HG02884 (cell line): ENCODE results near the gene RAG1.

Experiments used
- ATAC-seq: cut with Tn5 transposase; IDR thresholded peaks from one replicate; pipeline ENCODE4 v1.9.1; 2021; ENCODE audit warnings: mild to moderate bottlenecking, moderate library complexity; ENCODE audit not compliant: unreplicated experiment

The RAG1 gene

DNA sequence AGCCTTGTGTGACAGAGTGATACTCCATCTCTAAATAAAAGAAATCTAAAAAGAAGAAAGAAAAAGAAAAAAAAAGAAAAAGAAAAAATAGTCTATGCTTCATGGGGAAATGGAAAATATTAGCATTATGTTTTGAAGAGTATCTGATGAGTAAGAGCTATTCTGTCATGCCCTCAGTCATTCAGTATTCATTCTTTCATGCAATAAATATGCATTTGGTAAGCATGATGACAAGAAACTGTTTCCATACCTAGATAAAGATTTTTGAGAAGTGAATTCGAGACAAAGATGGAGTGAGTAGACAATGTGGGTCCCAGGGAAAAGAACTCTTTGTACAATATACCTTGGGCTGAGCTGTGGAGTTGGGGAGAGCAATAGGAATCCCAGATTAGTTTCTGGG is 20.3 kb downstream of the RAG1 start:
- ATAC-seq: no peak

DNA sequence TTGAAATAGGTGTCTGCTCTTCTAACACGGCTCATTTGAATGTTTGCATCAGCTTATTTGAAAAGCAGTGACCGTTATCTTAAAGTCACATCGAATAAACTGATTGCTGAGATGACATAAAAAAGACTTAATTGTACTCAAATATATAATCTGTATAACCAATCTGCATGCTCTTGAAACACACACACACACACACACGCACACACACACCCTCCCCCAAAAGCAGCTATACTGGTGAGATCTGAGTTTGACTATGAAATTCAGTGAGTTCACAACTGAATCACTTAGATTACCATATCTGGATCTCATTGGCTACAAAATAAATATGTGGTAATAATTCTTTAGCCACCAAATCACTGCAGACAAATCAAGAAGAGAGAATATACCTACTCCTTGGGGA is 22.7 kb downstream of the RAG1 start:
- no peak for ATAC-seq

DNA sequence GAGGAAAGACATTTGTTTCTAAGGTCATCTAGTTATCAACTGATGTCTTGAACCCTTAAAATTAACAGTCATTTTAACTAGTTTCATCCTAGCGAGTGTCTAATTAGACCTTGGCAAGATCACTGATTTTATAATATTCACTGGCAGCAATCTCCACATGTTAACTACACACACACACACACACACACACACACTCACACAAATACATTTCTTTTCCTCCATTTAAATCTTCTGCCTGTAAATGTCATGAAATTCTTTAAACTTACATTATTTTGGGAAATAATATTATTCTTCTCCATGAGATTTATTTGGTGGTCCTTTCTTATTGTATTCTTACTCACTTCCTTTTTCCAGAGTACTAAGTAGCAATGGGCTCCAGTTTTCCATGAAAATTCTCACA is 23.6 kb downstream of the RAG1 start:
- ATAC-seq: no peak

DNA sequence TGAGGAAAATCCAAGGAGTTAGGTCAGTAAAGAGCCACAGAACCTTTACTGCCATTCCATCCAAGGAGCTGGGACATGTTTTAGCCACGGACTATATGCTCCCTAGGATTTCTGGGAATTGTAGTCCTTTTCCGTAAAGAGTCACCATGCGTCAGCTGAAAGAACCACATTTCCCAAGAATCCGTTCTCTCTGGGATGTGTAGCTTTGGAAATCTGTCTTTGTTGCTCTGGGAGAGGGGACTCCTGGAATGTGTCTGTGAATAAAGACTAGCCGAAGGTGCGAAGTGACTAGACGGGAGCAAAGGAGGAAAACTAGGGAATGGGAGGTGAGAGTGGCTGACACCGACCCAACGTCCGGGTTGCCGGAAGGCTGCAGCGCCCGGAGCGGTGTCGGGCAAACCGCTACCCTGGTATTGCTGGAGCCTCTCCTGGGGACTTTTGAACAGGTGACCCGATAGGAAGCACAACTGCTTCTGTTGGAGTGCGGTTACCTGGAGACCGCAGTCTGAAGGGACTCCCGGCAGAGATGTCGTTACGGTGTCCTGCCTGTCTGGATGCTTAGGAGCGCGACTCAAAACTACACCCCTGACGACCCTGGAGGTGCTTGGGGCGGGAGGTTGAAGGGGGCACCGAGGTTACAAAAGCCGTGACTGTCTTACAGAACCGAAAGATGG is 26.6 kb downstream of the RAG1 start, which contains the start of gene IFTAP:
TSS of gene IFTAP (plus strand) at position 187 of the 674 bp plus-strand sequence. CDS start 15,602 bp downstream, outside the sequence.
- peak; percentile 60 for ATAC-seq

DNA sequence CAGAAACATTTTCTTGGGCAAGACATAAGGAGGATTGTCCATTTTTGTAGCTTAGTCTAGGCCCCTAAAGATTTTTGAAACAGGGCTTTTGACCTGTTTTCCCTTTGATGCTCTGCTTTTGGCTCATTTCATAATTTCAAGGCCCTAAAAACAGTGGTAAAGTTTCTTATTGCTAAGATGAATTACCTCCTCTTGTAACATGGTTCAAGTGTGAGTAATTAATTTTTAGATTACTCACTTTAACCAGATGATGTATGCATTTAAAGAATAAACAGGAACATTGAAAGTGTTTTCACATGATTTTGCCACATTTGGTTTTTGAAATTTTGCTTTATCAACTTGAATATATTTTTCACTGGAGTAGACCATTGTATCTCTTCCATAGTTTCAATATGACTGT is 29.1 kb downstream of the RAG1 start:
- ATAC-seq: no peak

DNA sequence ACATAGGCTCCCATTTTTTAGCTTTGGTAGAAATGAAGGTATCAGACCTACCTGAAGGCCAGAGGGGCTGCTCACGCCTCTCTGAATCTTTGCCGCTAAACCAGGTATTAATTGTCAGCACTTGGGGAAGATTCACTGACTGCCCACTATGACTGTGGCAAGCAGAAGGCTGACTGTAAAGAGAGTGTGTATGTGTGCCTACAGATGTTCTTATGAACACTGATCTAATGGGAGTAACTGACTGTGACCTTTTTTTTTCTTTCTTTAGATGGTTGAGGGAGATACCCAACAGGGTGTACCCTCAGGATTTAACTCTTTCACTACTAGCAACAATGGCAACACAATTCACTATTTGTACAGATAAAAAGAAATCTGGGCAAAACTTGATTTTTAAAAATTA is 30.2 kb downstream of the RAG1 start, which contains the start of gene RAG2:
TSS of gene RAG2 (minus strand) at position 186 of the 400 bp plus-strand sequence. CDS start 4,068 bp downstream, outside the sequence.
- ATAC-seq: no peak

DNA sequence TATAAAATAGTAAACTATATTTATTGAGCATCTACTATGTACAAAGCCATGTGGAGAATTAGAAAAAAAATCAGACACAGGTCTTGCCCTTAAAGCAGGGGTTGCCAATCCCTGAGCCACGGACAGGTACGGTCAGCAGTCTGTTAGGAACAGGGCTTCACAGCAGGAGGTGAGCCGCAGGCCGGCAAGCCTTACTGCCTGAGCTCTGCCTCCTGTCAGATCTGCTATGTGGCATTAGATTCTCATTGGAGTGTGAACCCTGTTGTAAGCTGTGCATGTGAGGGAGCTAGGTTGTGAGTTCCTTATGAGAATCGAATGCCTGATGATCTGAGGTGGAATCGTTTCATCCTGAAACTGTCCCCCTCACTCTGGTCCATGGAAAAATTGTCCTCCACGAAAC is 32.4 kb downstream of the RAG1 start:
- no peak for ATAC-seq

DNA sequence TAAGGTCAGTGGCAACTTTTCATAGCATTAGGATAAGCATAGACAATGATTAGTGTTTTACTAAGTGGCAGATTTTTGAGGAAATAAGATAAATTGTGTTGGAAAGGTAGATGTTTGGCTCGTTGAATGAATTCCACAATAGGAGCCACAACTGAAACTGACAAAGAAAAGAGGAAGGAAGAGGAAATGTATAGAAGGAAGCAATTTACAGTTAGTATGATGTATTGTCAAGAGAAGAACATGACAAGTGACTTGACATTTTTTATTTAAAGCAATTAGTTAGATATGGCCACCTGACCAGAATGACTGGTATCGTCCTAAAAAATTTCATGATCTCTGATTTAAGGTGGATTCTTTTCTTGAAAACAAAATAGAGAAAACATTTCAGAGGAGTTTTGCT is 33.3 kb downstream of the RAG1 start:
- ATAC-seq: no peak

DNA sequence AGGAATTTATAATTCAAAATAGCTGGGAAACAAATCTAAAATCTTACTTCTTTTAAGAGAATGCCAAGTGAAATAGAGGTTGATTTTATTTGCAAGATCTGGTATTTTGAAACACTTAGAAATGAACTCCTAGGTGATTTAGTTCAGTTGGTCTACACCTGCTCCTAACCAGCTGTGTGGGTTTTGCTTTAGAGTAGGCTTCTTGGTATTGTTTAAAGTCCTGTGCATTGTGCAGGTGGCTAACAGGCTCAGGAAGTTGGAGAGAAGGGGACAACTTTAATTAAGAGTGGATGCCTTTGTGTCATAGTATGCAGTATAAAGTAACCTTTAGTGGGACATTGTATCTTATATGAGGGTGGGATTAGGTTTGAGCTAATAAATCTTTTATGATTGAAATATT is 34.3 kb downstream of the RAG1 start:
- no peak for ATAC-seq

DNA sequence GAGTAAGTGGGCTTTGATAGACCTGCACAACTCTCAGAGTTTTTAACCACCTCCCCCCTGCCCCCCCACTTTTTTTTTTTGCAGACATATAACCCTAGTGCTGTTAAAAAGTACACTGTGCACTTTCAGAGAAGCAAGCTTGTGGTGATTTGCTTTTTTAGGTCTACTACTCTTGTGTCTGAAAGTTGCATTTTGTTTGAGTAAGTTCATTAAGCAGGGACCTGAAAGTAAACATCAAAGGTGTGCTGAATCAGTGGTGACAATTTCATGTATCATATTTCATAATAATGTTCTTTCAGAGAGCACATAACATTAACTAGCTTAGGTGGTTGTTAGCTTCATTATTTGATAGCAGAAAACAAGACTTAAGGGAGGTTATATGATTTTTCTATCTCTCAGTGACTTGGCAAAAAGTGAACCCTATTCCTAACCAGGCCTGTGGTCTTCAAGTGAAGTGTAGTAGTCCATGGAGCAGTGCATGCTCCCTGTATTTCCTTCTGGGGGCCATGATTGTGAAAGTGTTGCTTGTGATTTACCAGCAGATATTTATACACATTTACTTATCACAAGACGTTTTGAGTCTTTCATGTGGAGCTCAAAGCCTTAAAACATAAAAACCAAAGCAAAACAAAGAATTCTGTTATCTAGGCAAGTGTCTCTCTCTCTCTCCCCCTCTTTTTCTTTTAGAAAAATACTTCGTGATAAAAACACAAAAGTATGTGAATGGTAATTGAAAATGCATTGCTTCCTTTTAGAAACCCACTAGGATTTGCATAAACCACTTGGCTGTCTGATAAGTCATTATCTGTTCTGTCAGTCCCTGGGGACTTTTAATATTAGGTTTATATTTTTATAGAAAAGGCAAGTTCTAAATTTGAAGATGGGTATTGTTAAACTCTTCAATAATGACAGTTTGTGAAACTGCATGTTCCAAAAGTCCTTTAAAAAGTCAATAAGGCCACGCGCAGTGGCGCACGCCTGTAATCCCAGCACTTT is 37.7 kb downstream of the RAG1 start:
- ATAC-seq: no peak

DNA sequence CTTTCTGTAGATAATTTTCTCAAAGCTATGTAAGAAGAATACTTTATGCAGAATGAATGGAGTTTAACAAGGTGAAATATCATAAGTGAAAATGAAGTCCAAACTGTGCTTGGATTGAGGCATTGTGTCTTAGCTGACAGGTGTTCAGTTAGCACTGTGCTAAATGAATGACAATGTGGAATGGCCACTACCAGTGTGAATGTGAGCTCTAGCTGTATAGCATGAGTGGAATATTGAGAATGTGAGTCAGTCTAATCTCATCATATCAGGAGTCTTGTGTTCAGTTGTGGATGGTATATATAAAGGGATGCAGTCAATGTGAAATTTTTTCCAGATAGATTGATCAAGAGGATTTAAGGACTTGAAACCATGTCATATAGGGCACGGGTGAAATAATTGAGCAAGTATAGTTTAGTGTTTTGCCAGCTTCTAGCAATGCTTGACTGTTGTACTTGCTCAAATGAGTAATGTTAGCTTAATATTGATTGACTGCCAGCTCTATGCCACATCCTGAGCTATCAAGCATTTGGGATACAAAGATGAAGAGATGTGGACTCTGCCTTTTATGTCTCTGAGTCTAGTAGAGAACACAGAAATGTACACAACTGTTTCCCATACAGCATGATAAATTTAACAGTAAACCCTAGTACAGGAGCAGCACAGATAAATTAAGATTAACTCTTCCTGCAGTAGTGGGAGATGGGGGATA is 40.8 kb downstream of the RAG1 start:
- ATAC-seq: no peak

DNA sequence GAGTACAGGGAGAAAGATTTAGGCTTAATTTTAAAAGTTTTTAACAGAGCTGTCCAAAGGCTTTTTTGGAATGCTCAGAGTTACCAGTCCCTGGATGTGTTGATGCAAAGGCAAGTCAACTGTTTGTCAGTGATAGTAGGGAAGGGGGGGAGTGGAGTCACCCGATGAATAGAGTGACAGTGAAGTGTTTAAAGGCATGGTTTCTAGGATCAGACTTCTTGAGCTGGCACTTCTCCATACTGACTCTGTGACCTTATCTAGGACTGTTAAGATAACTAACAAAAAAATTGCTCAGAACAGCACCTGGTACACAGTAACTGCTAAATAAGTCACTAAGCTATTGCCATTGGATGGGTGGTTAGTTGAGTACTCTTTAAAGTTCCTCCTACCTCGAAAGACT is 41.6 kb downstream of the RAG1 start:
- ATAC-seq: no peak

DNA sequence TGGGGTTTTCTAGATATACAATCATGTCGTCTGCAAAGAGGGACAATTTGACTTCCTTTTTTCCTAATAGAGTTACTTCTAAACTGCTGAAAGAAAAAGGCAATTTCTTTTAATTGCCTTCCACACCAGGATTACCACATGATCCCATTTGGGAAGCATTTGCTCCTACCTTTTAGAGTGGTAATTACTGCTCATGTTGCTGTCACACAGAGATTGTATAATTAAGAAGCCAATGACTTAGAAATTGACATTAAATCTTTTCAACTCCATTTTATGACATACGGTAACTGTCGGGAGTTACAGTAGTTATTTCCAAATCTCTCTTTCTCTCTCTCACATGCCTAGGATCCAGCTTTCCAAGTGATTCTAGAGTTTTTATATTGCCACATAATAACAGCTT is 48.0 kb downstream of the RAG1 start:
- no peak for ATAC-seq

DNA sequence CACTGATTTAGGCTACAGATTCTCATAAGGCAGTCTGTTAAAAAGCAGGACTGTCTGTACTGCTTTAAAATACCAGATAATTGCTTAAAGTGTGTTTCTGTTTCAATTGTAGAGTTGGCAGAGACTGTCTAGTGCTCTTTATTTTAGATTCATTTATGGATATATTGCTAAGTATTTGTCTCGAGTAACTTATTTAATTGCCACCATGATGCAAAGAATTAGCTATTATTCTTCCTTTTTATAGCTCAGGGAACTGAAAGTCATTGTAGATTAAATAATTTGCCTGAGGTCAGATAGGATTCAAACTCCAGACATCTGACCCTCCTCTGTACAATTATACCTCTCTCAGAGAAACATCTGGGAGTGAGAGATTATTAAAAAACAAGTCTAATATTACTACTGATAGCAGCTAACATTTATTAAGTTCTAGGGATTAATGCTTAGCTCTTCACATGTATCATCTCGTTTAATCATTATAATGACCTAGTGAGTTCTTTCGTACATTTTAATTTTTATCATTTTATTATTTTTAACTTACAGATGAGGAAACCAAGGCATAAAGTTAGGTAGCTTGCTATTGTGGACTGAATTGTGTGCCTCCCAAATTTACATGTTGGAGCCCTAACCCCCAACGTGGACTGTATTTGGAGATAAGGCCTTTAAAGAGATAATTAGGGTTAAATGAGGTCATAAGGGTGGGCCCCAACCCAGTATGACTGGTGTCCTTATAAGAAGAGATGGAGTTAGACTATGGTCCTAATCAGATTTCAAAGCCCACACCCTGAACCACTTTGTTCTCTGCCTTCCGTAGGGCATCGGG is 49.9 kb downstream of the RAG1 start:
- ATAC-seq: no peak

DNA sequence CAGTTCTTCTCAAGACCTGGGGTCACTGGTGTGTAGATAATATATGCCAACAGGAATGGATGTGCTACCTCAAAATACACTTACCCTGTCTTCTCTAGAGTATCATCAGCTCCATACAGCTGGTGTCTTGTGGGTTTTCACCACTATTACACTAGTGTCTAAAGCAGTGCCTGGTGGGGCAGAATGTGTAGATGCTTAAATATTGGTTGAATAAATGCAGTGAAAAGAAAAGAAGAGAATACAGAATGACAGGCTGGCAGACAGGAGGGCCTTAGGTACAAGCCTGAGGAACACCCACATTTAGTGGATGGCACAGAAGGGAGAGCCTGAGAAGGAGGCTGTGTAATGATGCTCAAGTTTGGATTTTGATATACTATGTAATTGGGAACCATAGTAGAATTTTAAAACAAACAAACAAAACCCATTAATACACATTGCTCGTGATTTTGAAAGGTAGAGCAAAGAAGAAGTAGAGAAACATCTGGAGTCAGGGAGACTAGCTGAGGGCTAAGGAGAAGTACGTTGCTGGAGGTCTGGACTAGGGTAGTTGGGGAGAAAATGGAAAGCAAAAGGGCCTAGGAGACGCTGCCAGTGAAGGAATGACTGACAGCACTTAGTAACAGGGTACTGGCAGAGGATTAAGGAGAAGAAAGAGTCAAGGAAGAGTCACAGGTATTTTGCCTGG is 50.7 kb downstream of the RAG1 start:
- ATAC-seq: no peak

DNA sequence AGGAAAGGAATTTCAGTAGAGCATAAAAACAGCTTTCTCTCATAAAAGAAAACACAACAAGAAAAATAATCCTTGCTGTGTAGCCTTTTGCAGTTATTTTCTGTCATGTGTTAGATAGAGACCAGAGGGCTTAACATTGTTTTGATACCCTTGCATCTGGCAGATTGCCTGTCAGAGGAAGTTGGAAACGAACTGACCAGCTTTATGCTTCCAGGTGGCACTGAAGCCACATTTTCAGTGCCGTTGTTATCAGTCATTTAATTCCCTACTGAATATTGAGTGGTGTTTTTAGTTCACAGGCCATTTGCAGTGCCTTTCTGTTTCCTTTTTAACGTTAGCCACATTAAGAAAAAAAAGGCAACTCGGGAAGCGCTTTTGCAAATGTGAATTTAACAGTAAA is 51.7 kb downstream of the RAG1 start:
- no peak for ATAC-seq

DNA sequence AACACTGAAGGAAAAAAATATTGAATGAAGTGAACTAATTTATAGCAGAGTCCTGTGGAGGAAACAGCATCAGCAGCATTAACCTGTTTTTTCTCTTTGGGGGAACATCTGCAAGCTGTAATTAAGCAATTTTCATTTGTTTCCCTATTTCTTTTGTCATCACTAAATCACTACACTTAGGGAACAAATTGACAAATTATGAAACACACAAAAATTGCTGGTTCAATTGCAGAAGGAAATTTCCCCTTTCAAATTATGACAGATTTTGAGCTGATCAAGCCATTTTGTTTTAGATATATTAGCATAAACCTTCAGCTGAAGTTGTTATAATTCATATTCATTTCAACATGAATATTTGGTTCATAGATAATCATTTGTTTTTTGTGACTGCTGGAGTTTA is 52.4 kb downstream of the RAG1 start:
- ATAC-seq: no peak

DNA sequence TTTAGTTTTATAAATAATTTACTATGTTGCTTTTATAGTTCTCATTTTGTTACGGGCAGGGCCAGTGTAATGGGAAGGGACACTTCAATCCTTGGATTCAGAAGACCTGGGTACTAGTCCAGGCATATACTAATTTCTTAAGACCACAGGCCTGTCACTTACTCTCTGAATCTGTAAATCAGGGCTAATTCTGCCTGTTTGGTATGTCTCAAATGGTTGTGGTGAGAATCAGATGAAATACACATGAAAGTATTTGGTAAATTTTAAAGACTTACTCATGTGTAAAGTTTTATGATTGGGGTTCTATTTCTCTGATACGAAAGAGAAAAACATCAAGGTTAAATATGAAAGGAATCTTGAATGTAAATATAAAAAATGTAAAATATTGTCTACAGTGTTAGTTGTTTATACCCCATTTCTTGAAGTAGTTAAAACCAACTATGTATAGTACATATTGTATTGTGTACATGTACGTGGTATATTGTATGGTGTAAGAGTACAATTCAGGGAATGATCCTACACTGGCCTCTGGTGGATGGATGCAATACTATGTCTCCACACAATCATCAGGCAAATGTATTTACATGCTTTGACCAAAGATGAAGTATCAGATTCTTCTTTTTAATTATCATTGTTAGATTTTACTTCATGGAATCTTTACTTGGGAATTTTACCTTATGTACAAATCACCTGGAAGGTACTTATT is 54.8 kb downstream of the RAG1 start:
- ATAC-seq: peak; percentile 63

DNA sequence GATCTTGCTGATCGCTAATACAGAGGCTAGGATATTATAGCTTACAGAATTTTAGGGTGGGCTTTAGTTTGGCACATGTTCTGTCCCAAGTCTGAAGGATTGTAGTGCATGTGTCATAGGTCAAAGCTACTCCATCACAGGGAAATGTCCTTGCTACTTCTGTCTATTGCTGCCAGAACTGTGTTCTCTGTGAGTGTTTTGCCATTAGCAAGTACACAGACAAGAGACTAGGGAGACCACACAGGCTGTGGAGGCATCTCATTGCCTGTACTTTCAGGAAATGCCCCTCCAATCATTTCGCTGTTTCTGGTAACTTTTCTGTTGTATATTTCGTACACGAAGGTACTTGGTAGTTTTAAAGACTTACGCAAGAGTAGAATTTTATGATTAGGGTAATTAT is 55.7 kb downstream of the RAG1 start:
- ATAC-seq: no peak
